ENCODE results near the gene C17orf113.
"Not testable (repeated sequence)": the region's sequence is repeated elsewhere in the genome, so short reads cannot be mapped to it uniquely, and the experiment has no call there.

The C17orf113 gene

GRCh38 chr17:42016411-42016831 lies 34.0 kb downstream of the C17orf113 start:
- DNase-seq = peak in 1 of 2 experiments; percentile 33

GRCh38 chr17:42013740-42014139 lies 36.7 kb downstream of the C17orf113 start:
- not testable (repeated sequence) for DNase-seq

GRCh38 chr17:42012363-42012762 lies 38.0 kb downstream of the C17orf113 start:
- not testable (repeated sequence) for DNase-seq

GRCh38 chr17:42010898-42011516 lies 39.4 kb downstream of the C17orf113 start:
- DNase-seq = no peak

- DNase-seq = not testable (repeated sequence)
Observed at GRCh38 chr17:42010266-42010680, 40.1 kb downstream of the C17orf113 start.

- DNase-seq = no peak
Observed at GRCh38 chr17:42009170-42009569, 41.2 kb downstream of the C17orf113 start.

- no peak for DNase-seq
Observed at GRCh38 chr17:42005166-42005565, 45.2 kb downstream of the C17orf113 start.

GRCh38 chr17:42002792-42003301 lies 47.6 kb downstream of the C17orf113 start:
- DNase-seq = no peak

- DNase-seq = no peak
Observed at GRCh38 chr17:42002175-42002791, 48.1 kb downstream of the C17orf113 start.

- DNase-seq = no peak
Observed at GRCh38 chr17:42001729-42002128, 48.7 kb downstream of the C17orf113 start.

GRCh38 chr17:42000413-42001133 lies 49.8 kb downstream of the C17orf113 start:
- no peak for DNase-seq

GRCh38 chr17:41998497-41998896 lies 51.9 kb downstream of the C17orf113 start:
- no peak for DNase-seq

GRCh38 chr17:41996855-41997164 lies 53.6 kb downstream of the C17orf113 start:
- DNase-seq = no peak

GRCh38 chr17:41992576-41992975 lies 57.8 kb downstream of the C17orf113 start:
- DNase-seq = no peak

GRCh38 chr17:41989702-41990419 lies 60.5 kb downstream of the C17orf113 start:
- no peak for DNase-seq

- DNase-seq = no peak
Observed at GRCh38 chr17:41988418-41988817, 62.0 kb downstream of the C17orf113 start.
